ENCODE results near the gene CTXN3. TPM values are rescaled to one million over a fixed set of nuclear protein-coding genes. Genes with fewer than 3 reads are reported as not detected.
A peak's percentile ranks its signal among the peaks of the same experiment; 100 is the strongest.

Gene CTXN3
- total and polyA plus RNA-seq, 2 donors (not counting 3 experiments of a cell fraction or from before 2014, with no cell fraction given): not detected

DNA sequence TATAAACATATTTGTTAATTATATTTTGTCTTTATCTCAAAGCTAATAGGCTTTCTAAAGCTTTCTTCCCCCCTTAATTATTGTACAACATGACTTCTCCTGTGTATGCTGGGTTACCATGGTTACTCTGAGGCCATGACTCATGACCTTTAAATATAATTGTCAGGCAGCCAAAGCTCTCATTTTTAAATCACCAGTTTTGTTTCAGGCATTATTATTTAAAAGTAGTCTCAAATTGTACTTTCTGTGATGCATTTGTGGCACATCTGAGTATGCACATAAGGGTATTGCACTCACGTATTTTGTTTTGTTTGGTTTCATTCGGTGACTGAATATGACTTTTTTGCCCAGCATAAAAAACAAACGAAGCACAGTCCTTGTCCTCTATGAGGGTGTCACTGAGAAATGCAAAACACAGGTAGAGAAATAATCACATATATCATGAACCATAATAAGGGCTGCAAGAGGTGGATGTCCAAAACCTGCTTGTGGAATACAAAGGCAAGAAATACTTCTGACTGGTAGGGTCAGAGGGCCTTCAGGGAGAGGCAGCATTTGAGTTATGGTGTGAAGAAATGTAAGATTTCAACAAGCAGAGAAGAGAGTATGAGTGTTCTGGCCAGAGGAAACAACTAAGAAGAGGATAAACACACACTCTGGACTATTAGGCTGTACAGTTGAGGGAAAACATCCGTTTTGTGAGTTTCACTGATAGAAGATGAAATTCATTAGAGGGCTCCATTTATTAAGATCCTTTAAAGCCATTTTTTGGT is 56.4 kb downstream of the CTXN3 start:
- no peaks in the 10 kb centered on the region for H3K79me2 ChIP-seq (ENCODE audit: control insufficient read depth, insufficient read depth, low read length)
- POLR2A ChIA-PET: no interaction called here
- CTCF ChIA-PET: no interaction called here
- no peaks in the 10 kb centered on the region for H3K9me1 ChIP-seq (replicated peaks; ENCODE audit: control insufficient read depth, extremely low read depth, insufficient read depth, low read length)
- H3K27ac ChIP-seq (ENCODE audit: insufficient read depth, low read depth, low read length): no peak overlapping the region
- no peak overlapping the region for H3K9ac ChIP-seq (replicated peaks; ENCODE audit: extremely low read depth, insufficient read depth, low read length)
- FAIRE-seq (no peak), DNase-seq (ENCODE audit: low read depth, low spot score) (peak; percentile 41)
- no peaks in the 10 kb centered on the region for H4K20me1 ChIP-seq (replicated peaks; ENCODE audit: control insufficient read depth, extremely low read depth, insufficient read depth, low read length)
- H3K27me3 ChIP-seq (ENCODE audit: control insufficient read depth in 2 of 2, insufficient read depth in 2 of 2, low read length in 2 of 2): peaks cover 0 to 6% of the 10 kb centered on the region in 2 experiments
- no peak overlapping the region for H3K4me3 ChIP-seq (replicated peaks in 1 of 3; ENCODE audit: insufficient read depth in 1 of 3, low read depth in 1 of 3, low read length in 3 of 3)
- TF ChIP-seq FOS (IDR thresholded peaks at IDR 0.05; ENCODE audit: borderline replicate concordance, insufficient read depth, low read length): peak; percentile 37
- TF ChIP-seq JUN (IDR thresholded peaks at IDR 0.05; ENCODE audit: borderline replicate concordance, insufficient read depth, insufficient read length, low read depth): peak; percentile 41
- TF ChIP-seq GATA2 (IDR thresholded peaks at IDR 0.05; ENCODE audit: insufficient read depth, insufficient read length, low read depth, low read length): no peak
- dilution Hi-C loops (cut with MboI; ENCODE audit: extremely low pct_ligation_motif_present, low sequenced_read_pairs) (no loop called here), intact Hi-C loops (cut with micrococcal nuclease) (no loop called here)
- no peaks in the 10 kb centered on the region for H3K9me3 ChIP-seq (replicated peaks; ENCODE audit: control insufficient read depth, insufficient read depth, low read length)
- no peaks in the 10 kb centered on the region for H3K36me3 ChIP-seq (ENCODE audit: control insufficient read depth in 2 of 2, extremely low read depth in 1 of 2, insufficient read depth in 2 of 2, low read length in 2 of 2)
- no peaks in the 10 kb centered on the region for H3K4me1 ChIP-seq (ENCODE audit: control insufficient read depth, extremely low read depth, insufficient read depth, low read length)
- H2AFZ ChIP-seq (ENCODE audit: low read depth, low read length): no peak overlapping the region
- H3K4me2 ChIP-seq (ENCODE audit: insufficient read depth, low read length): no peak overlapping the region
- BruUV-seq (replicated peaks): no TSS peak

DNA sequence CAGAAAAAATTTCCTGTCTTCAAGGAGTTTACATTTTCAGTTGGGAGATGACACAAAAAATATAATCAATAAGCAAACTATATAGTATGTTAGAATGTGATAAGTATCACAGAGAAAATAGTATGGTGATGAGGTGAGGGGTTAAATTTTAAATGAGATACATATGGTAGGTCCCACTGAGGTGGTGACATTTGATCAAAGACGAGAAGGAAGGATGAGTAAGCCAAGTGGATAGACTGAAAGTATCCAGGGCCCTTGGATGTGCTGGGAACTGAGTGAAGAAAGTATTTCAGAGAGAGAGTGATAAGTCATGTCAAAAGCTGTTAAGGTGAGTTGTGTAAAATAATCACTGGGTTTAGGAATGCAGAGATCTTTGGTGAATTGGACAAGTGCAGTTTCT is 57.8 kb downstream of the CTXN3 start:
- Histone ChIP-seq H4K20me1 (replicated peaks; ENCODE audit: control insufficient read depth, extremely low read depth, insufficient read depth, low read length) (no peaks in the 10 kb centered on the region), H3K9me1 (replicated peaks; ENCODE audit: control insufficient read depth, extremely low read depth, insufficient read depth, low read length) (no peaks in the 10 kb centered on the region), H3K4me1 (ENCODE audit: control insufficient read depth, extremely low read depth, insufficient read depth, low read length) (no peaks in the 10 kb centered on the region), H3K27me3 (ENCODE audit: control insufficient read depth in 2 of 2, insufficient read depth in 2 of 2, low read length in 2 of 2) (peaks cover 3 to 6% of the 10 kb centered on the region in 2 experiments), H2AFZ (ENCODE audit: low read depth, low read length) (no peak overlapping the region), H3K36me3 (ENCODE audit: control insufficient read depth in 2 of 2, extremely low read depth in 1 of 2, insufficient read depth in 2 of 2, low read length in 2 of 2) (no peaks in the 10 kb centered on the region), H3K4me2 (ENCODE audit: insufficient read depth, low read length) (no peak overlapping the region), H3K9me3 (replicated peaks; ENCODE audit: control insufficient read depth, insufficient read depth, low read length) (no peaks in the 10 kb centered on the region), H3K27ac (ENCODE audit: insufficient read depth, low read depth, low read length) (no peak overlapping the region), H3K79me2 (ENCODE audit: control insufficient read depth, insufficient read depth, low read length) (no peaks in the 10 kb centered on the region), H3K4me3 (replicated peaks in 1 of 3; ENCODE audit: insufficient read depth in 1 of 3, low read depth in 1 of 3, low read length in 3 of 3) (no peak overlapping the region), H3K9ac (replicated peaks; ENCODE audit: extremely low read depth, insufficient read depth, low read length) (no peak overlapping the region)
- DNase-seq (ENCODE audit: low read depth, low spot score) (no peak), FAIRE-seq (no peak)
- ChIA-PET CTCF (no interaction called here), POLR2A (no interaction called here)
- TF ChIP-seq FOS (IDR thresholded peaks at IDR 0.05; ENCODE audit: borderline replicate concordance, insufficient read depth, low read length): no peak
- TF ChIP-seq POLR2AphosphoS5 (IDR thresholded peaks at IDR 0.05; ENCODE audit: insufficient read depth, low read depth, low read length): no peak
- TF ChIP-seq, protein P1, sequence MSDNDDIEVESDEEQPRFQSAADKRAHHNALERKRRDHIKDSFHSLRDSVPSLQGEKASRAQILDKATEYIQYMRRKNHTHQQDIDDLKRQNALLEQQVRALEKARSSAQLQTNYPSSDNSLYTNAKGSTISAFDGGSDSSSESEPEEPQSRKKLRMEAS (IDR thresholded peaks at IDR 0.05; ENCODE audit: insufficient read depth, insufficient read length): no peak
- no peak for TF ChIP-seq JUN (IDR thresholded peaks at IDR 0.05; ENCODE audit: borderline replicate concordance, insufficient read depth, insufficient read length, low read depth)
- TF ChIP-seq MYC (IDR thresholded peaks at IDR 0.05; ENCODE audit: low read depth, low read length): no peak
- no peak for TF ChIP-seq EZH2 (IDR thresholded peaks at IDR 0.05; ENCODE audit: borderline replicate concordance, low read depth, low read length, severe bottlenecking)
- no peak for TF ChIP-seq GATA2 (IDR thresholded peaks at IDR 0.05; ENCODE audit: insufficient read depth, insufficient read length, low read depth, low read length)
- TF ChIP-seq POLR2A (IDR thresholded peaks at IDR 0.05; ENCODE audit: low read depth, low read length): no peak
- TF ChIP-seq, protein P2, sequence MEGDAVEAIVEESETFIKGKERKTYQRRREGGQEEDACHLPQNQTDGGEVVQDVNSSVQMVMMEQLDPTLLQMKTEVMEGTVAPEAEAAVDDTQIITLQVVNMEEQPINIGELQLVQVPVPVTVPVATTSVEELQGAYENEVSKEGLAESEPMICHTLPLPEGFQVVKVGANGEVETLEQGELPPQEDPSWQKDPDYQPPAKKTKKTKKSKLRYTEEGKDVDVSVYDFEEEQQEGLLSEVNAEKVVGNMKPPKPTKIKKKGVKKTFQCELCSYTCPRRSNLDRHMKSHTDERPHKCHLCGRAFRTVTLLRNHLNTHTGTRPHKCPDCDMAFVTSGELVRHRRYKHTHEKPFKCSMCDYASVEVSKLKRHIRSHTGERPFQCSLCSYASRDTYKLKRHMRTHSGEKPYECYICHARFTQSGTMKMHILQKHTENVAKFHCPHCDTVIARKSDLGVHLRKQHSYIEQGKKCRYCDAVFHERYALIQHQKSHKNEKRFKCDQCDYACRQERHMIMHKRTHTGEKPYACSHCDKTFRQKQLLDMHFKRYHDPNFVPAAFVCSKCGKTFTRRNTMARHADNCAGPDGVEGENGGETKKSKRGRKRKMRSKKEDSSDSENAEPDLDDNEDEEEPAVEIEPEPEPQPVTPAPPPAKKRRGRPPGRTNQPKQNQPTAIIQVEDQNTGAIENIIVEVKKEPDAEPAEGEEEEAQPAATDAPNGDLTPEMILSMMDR (IDR thresholded peaks at IDR 0.05; ENCODE audit: extremely low read depth in 1 of 2, insufficient read depth in 1 of 2, low read depth in 1 of 2, low read length in 2 of 2): no peak
- intact Hi-C loops (cut with micrococcal nuclease) (no loop called here), dilution Hi-C loops (cut with MboI; ENCODE audit: extremely low pct_ligation_motif_present, low sequenced_read_pairs) (no loop called here)
- BruUV-seq (replicated peaks): no TSS peak
